Endothelial cell of umbilical vein (primary cell): ENCODE results near the gene ACTL8.

ENCODE experiments used
- EZH2 ChIP-seq: IDR thresholded peaks from 2 replicates; pipeline ENCODE4 v1.6.1; 2012; ENCODE audit warnings: borderline replicate concordance, low read depth, mild to moderate bottlenecking, moderate library complexity, low read length, inconsistent platforms; ENCODE audit not compliant: severe bottlenecking
- POLR2A ChIP-seq: IDR thresholded peaks from 2 replicates; pipeline ENCODE4 v1.6.1; 2012; ENCODE audit warnings: low read depth, mild to moderate bottlenecking, control low read depth, low read length
- TF ChIP-seq, protein P1 (sequence below), 2 donors: IDR thresholded peaks; 1 replicate in 1 of 2; 2 replicates in 1 of 2; pipeline ENCODE4 v1.5.1; 2011; ENCODE audit warnings: low read length in 2 of 2, mild to moderate bottlenecking in 2 of 2, moderate library complexity in 2 of 2, control low read depth in 1 of 2, inconsistent platforms in 1 of 2, low read depth in 1 of 2; ENCODE audit not compliant: insufficient read depth in 1 of 2; ENCODE audit errors: extremely low read depth in 1 of 2
- TF ChIP-seq, protein P2 (sequence below): IDR thresholded peaks from 2 replicates; pipeline ENCODE4 v1.6.1; 2011; ENCODE audit not compliant: insufficient read depth, insufficient read length

DNA sequence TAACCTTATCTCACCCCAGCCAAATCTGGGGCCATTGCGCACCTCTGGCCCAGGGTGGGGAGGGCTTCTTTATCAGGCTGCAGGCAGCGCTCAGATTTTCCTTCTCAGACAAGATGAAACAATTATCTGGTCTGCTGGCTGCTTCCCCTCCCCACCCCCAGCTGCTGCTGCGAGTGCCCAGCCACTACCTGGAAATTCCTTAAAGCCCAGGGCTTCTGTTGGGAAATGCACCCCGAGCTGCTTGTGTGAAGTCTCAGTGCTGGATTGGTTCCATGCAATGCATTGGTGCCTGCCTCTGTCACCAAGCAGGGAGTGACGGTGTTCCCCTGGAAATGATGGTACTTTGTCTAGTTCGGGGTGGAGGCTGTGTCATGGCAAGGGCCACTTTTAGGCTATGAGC is 18.5 kb upstream of the ACTL8 start:
- TF ChIP-seq, protein P1, sequence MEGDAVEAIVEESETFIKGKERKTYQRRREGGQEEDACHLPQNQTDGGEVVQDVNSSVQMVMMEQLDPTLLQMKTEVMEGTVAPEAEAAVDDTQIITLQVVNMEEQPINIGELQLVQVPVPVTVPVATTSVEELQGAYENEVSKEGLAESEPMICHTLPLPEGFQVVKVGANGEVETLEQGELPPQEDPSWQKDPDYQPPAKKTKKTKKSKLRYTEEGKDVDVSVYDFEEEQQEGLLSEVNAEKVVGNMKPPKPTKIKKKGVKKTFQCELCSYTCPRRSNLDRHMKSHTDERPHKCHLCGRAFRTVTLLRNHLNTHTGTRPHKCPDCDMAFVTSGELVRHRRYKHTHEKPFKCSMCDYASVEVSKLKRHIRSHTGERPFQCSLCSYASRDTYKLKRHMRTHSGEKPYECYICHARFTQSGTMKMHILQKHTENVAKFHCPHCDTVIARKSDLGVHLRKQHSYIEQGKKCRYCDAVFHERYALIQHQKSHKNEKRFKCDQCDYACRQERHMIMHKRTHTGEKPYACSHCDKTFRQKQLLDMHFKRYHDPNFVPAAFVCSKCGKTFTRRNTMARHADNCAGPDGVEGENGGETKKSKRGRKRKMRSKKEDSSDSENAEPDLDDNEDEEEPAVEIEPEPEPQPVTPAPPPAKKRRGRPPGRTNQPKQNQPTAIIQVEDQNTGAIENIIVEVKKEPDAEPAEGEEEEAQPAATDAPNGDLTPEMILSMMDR (IDR thresholded peaks at IDR 0.05; ENCODE audit: extremely low read depth in 1 of 2, insufficient read depth in 1 of 2, low read depth in 1 of 2, low read length in 2 of 2), result no peak
- TF ChIP-seq, protein P2, sequence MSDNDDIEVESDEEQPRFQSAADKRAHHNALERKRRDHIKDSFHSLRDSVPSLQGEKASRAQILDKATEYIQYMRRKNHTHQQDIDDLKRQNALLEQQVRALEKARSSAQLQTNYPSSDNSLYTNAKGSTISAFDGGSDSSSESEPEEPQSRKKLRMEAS, result no peak
- TF ChIP-seq EZH2 (no peak), POLR2A (no peak)
